Nephron progenitor cell (in vitro differentiated cells): ENCODE results near the gene ALPI.

Experiments used
- DNase-seq: peaks from one replicate; pipeline ENCODE4 v3.0.0; 2021
- H3K27ac Mint-ChIP-seq: 2 replicates; pipeline ENCODE4 v1.8.0; 2021; ENCODE audit warnings: mild to moderate bottlenecking, moderate library complexity, mixed read lengths
- H3K27me3 Mint-ChIP-seq: 2 replicates; pipeline ENCODE4 v1.8.0; 2021; ENCODE audit warnings: mild to moderate bottlenecking, low read depth, mixed read lengths; ENCODE audit not compliant: poor library complexity
- H3K36me3 Mint-ChIP-seq: 2 replicates; pipeline ENCODE4 v1.8.0; 2021; ENCODE audit warnings: low read depth, mixed read lengths
- H3K4me1 Mint-ChIP-seq: 2 replicates; pipeline ENCODE4 v1.8.0; 2021; ENCODE audit warnings: mixed read lengths
- H3K4me3 Mint-ChIP-seq: 2 replicates; pipeline ENCODE4 v1.8.0; 2021; ENCODE audit warnings: mild to moderate bottlenecking, moderate library complexity, mixed read lengths
- H3K9me3 Mint-ChIP-seq: 2 replicates; pipeline ENCODE4 v1.8.0; 2021; ENCODE audit warnings: mild to moderate bottlenecking, moderate library complexity, mixed read lengths
- CTCF ChIP-seq: fragments of 200-600 bp; sonication (generic); IDR thresholded peaks from 2 replicates; pipeline ENCODE4 v1.5.0; 2021; ENCODE audit warnings: antibody characterized with exemption

The ALPI gene

GRCh38 chr2:232459419-232460035 is 3.6 kb downstream of the ALPI start:
- no peaks in the 10 kb centered on the region for H3K9me3 Mint-ChIP-seq
- DNase-seq: no peak
- no peak for TF ChIP-seq CTCF
- no peaks in the 10 kb centered on the region for H3K36me3 Mint-ChIP-seq
- H3K4me3 Mint-ChIP-seq: no peak overlapping the region
- H3K4me1 Mint-ChIP-seq: peaks cover 5% of the 10 kb centered on the region
- H3K27me3 Mint-ChIP-seq: peaks cover 46% of the 10 kb centered on the region
- no peak overlapping the region for H3K27ac Mint-ChIP-seq

GRCh38 chr2:232460171-232460570 is 4.2 kb downstream of the ALPI start:
- Mint-ChIP-seq H3K27me3 (peaks cover 44% of the 10 kb centered on the region), H3K36me3 (no peaks in the 10 kb centered on the region), H3K27ac (no peak overlapping the region), H3K4me3 (no peak overlapping the region), H3K9me3 (no peaks in the 10 kb centered on the region), H3K4me1 (peaks cover 5% of the 10 kb centered on the region)
- DNase-seq: no peak
- TF ChIP-seq CTCF: no peak

GRCh38 chr2:232463701-232464543 is 8.0 kb downstream of the ALPI start:
- Mint-ChIP-seq H3K4me1 (peaks cover 5% of the 10 kb centered on the region), H3K36me3 (no peaks in the 10 kb centered on the region), H3K9me3 (peaks cover 2% of the 10 kb centered on the region), H3K4me3 (no peak overlapping the region), H3K27ac (no peak overlapping the region), H3K27me3 (peaks cover 42% of the 10 kb centered on the region)
- no peak for TF ChIP-seq CTCF
- DNase-seq: no peak

GRCh38 chr2:232464544-232464885 is 8.6 kb downstream of the ALPI start:
- Mint-ChIP-seq H3K27ac (no peak overlapping the region), H3K27me3 (peaks cover 39% of the 10 kb centered on the region), H3K36me3 (no peaks in the 10 kb centered on the region), H3K9me3 (peaks cover 4% of the 10 kb centered on the region), H3K4me3 (no peak overlapping the region), H3K4me1 (peaks cover 5% of the 10 kb centered on the region)
- TF ChIP-seq CTCF: no peak
- DNase-seq: no peak

GRCh38 chr2:232465061-232465460 is 9.1 kb downstream of the ALPI start:
- Mint-ChIP-seq H3K27me3 (peaks cover 34% of the 10 kb centered on the region), H3K9me3 (peaks cover 4% of the 10 kb centered on the region), H3K36me3 (no peaks in the 10 kb centered on the region), H3K4me3 (no peak overlapping the region), H3K27ac (no peak overlapping the region), H3K4me1 (peaks cover 5% of the 10 kb centered on the region)
- no peak for DNase-seq
- no peak for TF ChIP-seq CTCF

GRCh38 chr2:232466221-232466620 is 10.3 kb downstream of the ALPI start:
- Mint-ChIP-seq H3K27me3 (peaks cover 41% of the 10 kb centered on the region), H3K4me1 (peaks cover 5% of the 10 kb centered on the region), H3K36me3 (no peaks in the 10 kb centered on the region), H3K9me3 (peaks cover 8% of the 10 kb centered on the region), H3K4me3 (no peak overlapping the region), H3K27ac (no peak overlapping the region)
- no peak for DNase-seq
- TF ChIP-seq CTCF: no peak
